DMS79 (cell line): ENCODE data around the gene GPR37L1.
"Not testable (repeated sequence)": the region's sequence is repeated elsewhere in the genome, so short reads cannot be mapped to it uniquely, and the experiment has no call there.

Source experiments
- DNase-seq: peaks from one replicate; lab custom pipeline; 2025; lab: John Stamatoyannopoulos, UW

GPR37L1 gene

DNA sequence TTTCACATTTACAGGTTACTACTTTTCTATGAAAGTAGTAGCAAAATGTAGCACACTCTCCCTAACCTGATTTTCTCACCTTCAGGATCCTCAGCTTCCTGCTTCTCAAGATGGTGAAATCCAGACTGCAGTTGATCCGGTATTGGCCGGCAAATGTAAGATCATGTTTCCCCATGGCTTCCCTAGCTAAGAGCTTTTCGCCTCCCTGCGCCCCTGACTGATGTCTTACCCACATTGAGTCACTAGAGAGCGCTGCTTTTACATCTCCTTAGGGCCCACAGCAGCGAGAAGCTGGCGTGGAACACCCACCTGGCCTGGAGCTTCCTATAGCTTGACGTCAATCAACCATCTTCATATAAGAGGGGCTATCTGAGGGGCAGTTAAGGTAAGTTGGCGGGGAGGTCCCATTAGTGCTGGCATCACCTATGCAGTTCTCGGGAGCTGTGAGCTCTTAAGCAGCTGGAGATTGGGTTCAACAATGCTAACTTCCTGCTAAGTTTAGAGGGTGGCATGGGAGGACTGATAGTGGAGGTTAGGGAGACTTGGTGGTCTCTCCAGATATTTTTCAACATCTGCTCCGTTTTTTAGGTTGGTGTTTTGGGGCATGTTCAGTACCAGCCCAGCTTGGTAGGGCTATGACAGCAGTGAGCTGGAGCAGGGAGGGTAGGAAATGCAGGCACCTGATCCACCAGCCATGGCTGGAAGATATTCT is 32.2 kb downstream of the GPR37L1 start:
- peak; percentile 18 for DNase-seq

GRCh38 chr1:202155478-202156021 is 32.8 kb downstream of the GPR37L1 start:
- DNase-seq = no peak

GRCh38 chr1:202156590-202156989 is 33.9 kb downstream of the GPR37L1 start:
- no peak for DNase-seq

- no peak for DNase-seq
These were observed 35.2 kb downstream of the GPR37L1 start for GRCh38 chr1:202157945-202158344.

- no peak for DNase-seq
These were observed 36.3 kb downstream of the GPR37L1 start for GRCh38 chr1:202158810-202159533.

DNA sequence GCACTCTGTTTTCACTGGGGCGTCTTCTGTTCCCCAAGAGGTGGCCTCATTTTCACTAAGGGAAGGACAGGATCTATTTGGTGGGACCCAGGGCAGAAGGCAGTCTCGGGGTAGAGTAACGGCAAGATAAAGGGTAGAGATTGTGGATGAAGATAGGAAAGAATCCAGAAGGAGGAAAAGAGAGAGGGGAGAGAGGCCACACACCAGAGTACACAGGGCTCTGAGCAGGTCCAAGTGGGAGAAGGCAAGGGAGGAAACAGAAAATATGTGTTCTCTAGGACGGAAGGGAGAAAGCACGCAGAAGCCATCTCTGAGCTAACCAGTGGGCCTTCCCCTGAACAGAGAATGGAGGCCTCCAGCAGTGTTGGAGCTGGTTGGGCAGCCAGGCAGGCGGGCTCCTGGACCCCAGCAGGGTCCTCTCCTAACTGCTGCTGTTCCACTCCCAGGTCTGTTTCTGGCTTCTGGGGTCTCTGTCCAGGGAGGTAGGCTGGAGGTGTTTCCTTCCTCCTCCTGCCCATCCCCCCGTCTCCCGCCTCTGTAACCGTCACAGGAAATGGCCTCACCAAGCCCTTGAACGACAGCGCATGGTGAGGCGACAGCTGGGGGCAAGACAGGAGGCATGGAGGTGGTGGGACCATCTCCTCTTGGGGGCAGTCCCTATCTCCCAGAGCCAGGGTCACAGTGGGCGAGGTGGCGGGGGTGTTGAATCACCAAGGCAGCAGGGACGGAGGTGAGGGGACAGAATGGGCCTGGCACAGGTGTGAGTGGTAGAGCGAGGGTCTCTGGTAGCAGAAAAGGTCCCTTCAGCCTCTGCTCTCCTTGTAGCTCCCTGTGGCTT is 37.0 kb downstream of the GPR37L1 start:
- no peak for DNase-seq

DNA sequence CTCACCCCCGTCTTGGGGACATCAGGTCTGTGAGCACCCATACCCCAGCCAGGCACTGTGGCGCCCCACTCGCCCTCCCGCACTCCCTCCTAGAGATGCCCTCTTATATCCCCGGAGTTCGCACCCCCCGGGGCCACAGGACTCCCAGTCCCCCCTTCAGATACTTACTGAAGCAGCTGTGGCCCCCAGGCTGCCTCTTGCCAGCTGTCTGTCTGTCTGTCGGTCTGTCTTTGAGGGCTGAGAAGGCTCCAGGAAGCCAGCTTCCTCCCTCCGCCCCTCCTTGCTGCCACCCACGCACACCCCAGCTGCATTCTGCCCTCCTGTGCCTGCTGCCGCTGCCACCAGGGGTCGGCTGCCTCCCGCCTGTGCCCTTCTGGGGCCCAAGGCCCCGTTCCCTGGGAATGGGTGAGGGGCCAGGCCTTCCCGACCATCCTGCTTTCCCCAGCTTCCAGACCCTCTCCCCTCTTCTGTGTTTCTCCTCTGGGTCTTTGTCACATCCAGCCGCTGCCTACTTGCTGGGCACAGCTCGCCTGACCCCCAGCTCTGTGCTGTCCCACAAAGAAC is 37.7 kb downstream of the GPR37L1 start, which contains the start of gene PTPN7:
PTPN7 (minus strand) TSS at position 226 of the 564 bp plus-strand sequence. CDS start 1,200 bp downstream, outside the sequence.
- no peak for DNase-seq

DNA sequence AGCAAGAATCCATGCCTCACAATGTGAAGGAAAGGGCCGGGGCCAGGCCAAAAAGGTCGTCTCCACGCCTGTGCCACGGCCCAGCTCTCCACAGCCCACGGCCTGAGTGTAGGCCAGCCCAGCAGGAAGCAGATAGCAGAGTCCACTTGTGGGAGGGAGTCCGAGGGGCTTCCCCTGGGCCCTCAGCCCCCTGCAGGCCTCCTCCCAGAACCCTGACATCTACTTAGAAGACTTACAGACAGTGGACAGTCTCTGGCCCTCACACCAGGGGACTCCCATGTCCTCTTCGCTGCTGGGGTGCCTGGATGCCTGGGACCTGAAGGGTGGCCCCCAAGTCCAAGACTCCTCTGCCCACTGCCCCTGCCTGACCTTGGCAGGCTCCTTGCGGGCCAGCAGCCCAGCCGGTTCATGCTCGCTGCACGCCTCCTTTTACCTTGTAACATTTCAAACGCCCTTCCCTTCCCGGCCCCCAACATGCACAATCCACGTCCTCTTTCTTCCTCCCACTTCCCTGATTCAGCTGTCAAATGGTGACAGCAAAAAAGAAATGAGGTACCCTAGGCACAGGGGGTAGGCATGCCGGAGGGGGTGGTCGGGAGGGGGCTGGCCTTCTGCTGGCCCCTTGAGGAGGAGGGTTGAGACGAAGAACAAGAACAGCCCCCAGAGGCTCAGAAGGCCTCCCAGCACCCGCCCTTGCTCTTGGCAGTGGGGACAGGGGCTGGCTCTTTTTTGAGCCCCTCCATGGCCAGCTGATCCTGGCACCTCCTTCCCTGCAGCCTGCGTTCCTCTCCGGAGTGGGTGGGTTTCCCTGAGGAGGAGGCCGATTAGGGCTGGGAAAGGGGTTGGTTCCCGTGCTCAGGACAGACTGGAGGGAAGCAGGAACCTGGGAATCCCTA is 38.7 kb downstream of the GPR37L1 start:
- DNase-seq = no peak

DNA sequence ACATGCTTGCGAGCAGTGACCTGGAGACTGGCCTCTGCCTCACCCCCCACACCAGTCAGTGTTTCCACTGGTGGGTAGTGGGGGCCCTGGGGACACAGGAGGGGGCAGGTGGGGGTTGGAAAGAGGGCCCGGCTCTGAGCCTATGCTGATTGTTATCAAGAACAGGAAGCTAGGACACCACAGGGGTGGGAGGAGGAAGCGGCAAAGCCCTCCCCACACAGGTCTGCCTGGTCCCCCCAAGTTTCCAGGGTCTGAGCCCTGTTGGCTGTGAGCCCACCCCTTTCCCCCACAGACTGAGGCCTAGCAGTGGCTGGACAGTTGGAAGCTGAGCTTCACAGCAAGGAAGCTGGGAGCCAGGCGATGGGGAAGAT is 39.3 kb downstream of the GPR37L1 start:
- no peak for DNase-seq

DNA sequence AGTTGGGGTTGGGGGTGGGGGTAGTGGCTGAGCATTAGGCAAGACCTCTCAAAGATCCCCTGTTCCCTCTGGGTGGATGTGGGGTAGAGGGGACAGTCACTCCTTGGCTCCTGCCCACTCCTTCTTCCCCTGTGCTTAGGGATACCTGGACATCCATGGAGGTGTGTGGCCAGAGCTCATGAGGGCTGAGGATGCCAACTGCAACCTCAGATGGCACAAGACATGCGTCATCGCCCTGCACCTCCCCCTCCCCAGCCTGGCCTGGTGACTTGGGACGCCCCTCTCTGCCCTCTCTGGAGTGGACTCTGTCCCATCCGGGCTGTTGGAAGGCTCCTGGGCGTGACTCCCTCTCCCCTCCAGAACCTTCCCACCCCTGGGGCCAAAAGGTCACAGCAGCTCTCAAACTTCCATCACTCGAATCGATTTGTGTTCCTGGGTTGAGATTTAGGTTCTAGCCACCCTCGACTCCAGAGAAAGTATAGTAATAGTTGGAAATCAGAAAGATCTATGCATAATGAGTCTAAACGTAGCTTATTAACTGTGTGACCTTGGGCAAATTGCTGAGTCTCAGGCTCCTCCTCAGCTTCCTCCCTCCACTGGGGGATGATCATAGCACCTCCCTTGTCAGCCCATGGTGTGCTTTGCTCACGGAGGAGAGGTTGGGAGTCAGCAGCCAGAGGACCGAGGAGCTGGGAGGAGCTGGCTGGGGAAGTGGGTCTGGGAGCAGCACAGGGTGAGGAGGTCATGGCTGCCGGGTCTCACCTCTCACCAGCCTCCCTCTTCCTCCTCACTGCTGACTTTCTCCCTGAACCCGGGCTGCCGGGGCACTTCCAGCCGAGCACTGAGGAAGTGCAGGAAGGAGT is 39.9 kb downstream of the GPR37L1 start:
- DNase-seq = no peak

DNA sequence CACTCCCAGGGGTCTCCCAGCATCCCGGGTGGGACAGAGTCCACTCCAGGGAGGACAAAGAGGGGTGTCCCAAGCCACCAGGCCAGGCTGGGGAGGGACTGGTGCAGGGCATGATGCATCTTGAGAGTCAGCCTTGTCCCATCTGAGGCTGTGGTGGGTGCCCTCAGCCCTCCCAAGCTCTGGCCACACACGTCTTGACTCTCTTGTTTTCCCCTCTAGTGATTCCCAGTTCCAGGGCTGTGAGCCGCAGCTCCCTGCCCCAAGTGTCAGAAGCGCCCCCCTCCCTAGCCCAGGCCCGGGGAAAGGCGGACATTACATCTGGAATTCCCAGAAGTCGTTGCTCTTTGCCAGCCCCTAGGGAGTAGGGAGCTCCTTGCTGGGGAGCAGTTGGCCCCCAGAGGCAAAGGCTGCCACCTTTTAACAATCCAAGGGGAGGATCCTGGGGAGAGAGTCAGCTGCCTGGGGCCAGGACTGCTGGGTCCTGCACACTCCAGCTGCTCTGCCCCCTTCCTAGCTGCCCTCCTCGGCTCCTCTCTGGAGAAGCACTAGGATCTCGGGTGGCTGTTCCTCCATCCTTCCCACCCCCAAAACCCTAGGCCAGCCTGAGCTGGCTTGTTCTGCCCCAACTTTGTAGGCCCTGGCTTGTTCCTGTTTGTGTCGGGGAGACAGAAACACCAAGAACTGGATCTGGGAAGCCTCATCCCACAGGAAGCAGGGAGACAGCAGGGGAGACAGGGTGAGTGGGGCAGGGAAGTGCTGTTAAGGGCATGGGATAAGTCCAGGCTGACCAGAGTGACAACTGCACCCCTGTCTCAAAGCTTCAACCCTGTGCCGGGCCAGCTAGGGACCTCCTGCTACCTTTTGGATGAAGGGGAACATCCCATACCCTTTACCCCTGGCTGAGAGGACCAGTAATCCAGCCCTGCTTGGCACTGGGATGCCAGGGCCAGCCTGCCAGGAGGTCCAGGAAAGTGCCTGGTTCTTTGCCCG is 40.9 kb downstream of the GPR37L1 start:
- DNase-seq = no peak

GRCh38 chr1:202164271-202165037 is 41.7 kb downstream of the GPR37L1 start:
- DNase-seq = no peak

GRCh38 chr1:202165267-202165941 is 42.7 kb downstream of the GPR37L1 start:
- DNase-seq = no peak

DNA sequence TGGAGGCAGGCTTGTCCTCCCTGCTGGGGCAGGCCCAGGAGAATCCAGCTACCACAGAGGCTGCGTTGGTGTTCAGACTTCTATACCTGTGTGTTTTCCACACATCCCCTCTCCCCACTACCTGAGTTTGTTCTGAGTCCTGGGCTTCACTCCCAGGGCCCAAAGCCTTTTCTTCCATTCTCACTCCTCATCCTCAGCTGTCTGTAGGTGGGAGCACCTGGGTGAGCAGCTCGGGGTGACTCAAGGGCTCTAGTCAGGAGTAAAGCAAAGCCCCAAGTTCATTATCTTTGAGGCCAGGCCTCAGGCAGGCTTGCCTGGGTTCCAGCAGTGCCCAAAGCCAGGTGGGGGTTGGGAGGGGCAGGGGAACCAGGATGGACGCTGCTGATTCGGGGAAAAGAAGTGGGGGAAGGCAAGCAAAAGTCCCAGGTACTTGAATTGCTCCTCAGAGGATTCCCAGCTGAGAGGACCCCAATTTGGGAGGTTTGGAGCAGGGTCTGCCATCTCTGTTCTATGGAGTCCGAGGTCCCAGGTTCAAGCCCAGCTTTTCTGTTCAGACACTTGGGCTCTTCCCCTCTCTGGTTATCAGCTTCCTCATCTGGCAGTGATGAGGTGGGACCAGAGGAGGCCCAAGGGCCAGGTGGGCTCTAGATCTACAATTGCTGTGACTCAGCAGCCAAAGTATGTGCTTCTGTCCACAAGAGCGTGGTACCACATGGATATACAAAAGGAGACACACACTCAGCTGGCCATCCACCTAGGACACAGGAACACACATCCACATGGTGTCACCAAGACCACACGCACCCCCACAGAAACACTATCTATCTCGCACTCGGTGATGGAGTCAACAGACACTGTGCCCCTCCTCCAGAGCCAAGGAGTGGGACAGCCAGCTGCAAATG is 43.5 kb downstream of the GPR37L1 start:
- no peak for DNase-seq

DNA sequence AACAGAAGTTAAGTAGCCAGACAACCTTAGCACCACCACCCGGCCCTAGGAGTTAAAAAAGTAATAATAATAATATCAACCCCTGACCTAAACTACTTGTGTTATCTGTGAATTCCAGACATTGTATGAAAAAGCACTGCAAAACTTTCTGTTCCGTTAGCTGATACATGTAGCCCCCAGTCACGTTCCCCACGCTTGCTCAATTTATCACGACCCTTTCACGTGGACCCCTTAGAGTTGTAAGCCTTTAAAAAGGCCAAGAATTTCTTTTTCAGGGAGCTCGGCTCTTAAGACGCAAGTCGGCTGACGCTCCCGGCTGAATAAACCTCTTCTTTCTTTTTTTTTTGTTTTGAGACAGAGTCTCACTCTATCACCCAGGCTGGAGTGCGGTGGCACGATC is 44.3 kb downstream of the GPR37L1 start:
- DNase-seq = not testable (repeated sequence)

- peak; percentile 80 for DNase-seq
These were observed 45.1 kb downstream of the GPR37L1 start for GRCh38 chr1:202167708-202168415.
